OCI-LY3 (cell line): ENCODE measurements around the gene ARHGEF16.

Experiments used
- EZH2phosphoT487 ChIP-seq: fragments of 200-600 bp; shearing (Covaris generic); IDR thresholded peaks from 2 replicates; pipeline ENCODE4 v1.6.1; 2018; ENCODE audit warnings: antibody characterized with exemption, mixed run types, low read depth
- TF ChIP-seq, protein P1 (sequence below): fragments of 200-600, 300-600 bp; sonication (generic); IDR thresholded peaks from 2 replicates; pipeline ENCODE4 v1.5.1; 2014; ENCODE audit warnings: antibody characterized with exemption, low read length, low read depth

- TF ChIP-seq, protein P1, sequence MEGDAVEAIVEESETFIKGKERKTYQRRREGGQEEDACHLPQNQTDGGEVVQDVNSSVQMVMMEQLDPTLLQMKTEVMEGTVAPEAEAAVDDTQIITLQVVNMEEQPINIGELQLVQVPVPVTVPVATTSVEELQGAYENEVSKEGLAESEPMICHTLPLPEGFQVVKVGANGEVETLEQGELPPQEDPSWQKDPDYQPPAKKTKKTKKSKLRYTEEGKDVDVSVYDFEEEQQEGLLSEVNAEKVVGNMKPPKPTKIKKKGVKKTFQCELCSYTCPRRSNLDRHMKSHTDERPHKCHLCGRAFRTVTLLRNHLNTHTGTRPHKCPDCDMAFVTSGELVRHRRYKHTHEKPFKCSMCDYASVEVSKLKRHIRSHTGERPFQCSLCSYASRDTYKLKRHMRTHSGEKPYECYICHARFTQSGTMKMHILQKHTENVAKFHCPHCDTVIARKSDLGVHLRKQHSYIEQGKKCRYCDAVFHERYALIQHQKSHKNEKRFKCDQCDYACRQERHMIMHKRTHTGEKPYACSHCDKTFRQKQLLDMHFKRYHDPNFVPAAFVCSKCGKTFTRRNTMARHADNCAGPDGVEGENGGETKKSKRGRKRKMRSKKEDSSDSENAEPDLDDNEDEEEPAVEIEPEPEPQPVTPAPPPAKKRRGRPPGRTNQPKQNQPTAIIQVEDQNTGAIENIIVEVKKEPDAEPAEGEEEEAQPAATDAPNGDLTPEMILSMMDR, result no peak
- TF ChIP-seq EZH2phosphoT487, result no peak
Measured at GRCh38 chr1:3496916-3497315, 42.5 kb downstream of the ARHGEF16 start.
